Stimulated activated CD8-positive, alpha-beta memory T cell treated with anti-CD3 and anti-CD28 coated beads, Interleukin-7, amount 100 ng/mL, for 1 hour (primary cell): ENCODE measurements around the gene MINDY4.

Source experiments
- DNase-seq, 2 donors: peaks; one replicate each; pipeline ENCODE4 v3.0.0-alpha.2; 2020; ENCODE audit warnings: low read depth in 2 of 2

Gene MINDY4

GRCh38 chr7:30771174-30771879 lies at the start of gene MINDY4:
MINDY4 (plus strand) TSS chr7:30771417; CDS start chr7:30771494, 77 bp downstream.
- DNase-seq: peak; percentile 18 to 24

GRCh38 chr7:30722187-30722586 lies 49.0 kb upstream of the MINDY4 start:
- DNase-seq: no peak

GRCh38 chr7:30722671-30723070 lies 48.5 kb upstream of the MINDY4 start:
- DNase-seq: no peak

GRCh38 chr7:30723776-30724175 lies 47.4 kb upstream of the MINDY4 start:
- no peak for DNase-seq

- no peak for DNase-seq
These were observed 44.8 kb upstream of the MINDY4 start for GRCh38 chr7:30726296-30727006.

GRCh38 chr7:30727061-30727945 lies 43.9 kb upstream of the MINDY4 start:
- DNase-seq: peak in 1 of 2 donors; percentile 19

GRCh38 chr7:30728591-30729100 lies 42.6 kb upstream of the MINDY4 start:
- DNase-seq: no peak

- no peak for DNase-seq
These were observed 41.6 kb upstream of the MINDY4 start for GRCh38 chr7:30729642-30730041.

GRCh38 chr7:30730097-30730496 lies 41.1 kb upstream of the MINDY4 start:
- no peak for DNase-seq

- DNase-seq: no peak
These were observed 40.2 kb upstream of the MINDY4 start for GRCh38 chr7:30730996-30731395.

- no peak for DNase-seq
These were observed 39.6 kb upstream of the MINDY4 start for GRCh38 chr7:30731581-30731980.

GRCh38 chr7:30732606-30733005 lies 38.6 kb upstream of the MINDY4 start:
- no peak for DNase-seq

- DNase-seq: no peak
These were observed 38.0 kb upstream of the MINDY4 start for GRCh38 chr7:30733216-30733615.

- DNase-seq: no peak
These were observed 37.5 kb upstream of the MINDY4 start for GRCh38 chr7:30733691-30734090.

- no peak for DNase-seq
These were observed 36.7 kb upstream of the MINDY4 start for GRCh38 chr7:30734497-30734896.

GRCh38 chr7:30735631-30736030 lies 35.6 kb upstream of the MINDY4 start:
- DNase-seq: no peak

- DNase-seq: no peak
These were observed 34.9 kb upstream of the MINDY4 start for GRCh38 chr7:30736291-30736690.

GRCh38 chr7:30738026-30738915 lies 32.9 kb upstream of the MINDY4 start:
- DNase-seq: no peak

GRCh38 chr7:30739691-30740090 lies 31.5 kb upstream of the MINDY4 start:
- no peak for DNase-seq

GRCh38 chr7:30740417-30741181 lies 30.6 kb upstream of the MINDY4 start:
- DNase-seq: peak; percentile 49 to 63
